Chondrocyte (in vitro differentiated cells): Measurements from ENCODE around the gene FN3KRP. TPM values are rescaled to one million over a fixed set of nuclear protein-coding genes. Genes with fewer than 3 reads are reported as not detected.

Experiments
- DNase-seq: peaks from one replicate; pipeline ENCODE4 v3.0.0; 2021; ENCODE audit warnings: mixed read lengths, low spot score
- H3K27ac Mint-ChIP-seq: one replicate; pipeline ENCODE4 v1.8.0; 2021; ENCODE audit warnings: mild to moderate bottlenecking, moderate library complexity, mixed read lengths; ENCODE audit not compliant: unreplicated experiment
- H3K27me3 Mint-ChIP-seq: 2 replicates; pipeline ENCODE4 v1.8.0; 2021; ENCODE audit warnings: low read depth, mixed read lengths
- H3K36me3 Mint-ChIP-seq: 2 replicates; pipeline ENCODE4 v1.8.0; 2021; ENCODE audit warnings: low read depth, mixed read lengths
- H3K4me1 Mint-ChIP-seq: 2 replicates; pipeline ENCODE4 v1.8.0; 2021; ENCODE audit warnings: low read depth, mild to moderate bottlenecking, mixed read lengths
- H3K4me3 Mint-ChIP-seq: one replicate; pipeline ENCODE4 v1.8.0; 2021; ENCODE audit warnings: mild to moderate bottlenecking, moderate library complexity, mixed read lengths; ENCODE audit not compliant: unreplicated experiment
- H3K9me3 Mint-ChIP-seq: 2 replicates; pipeline ENCODE4 v1.8.0; 2021; ENCODE audit warnings: low read depth, mixed read lengths
- CTCF ChIP-seq: fragments of 200-600 bp; sonication (generic); IDR thresholded peaks from 2 replicates; pipeline ENCODE4 v1.5.0; 2021; ENCODE audit warnings: antibody characterized with exemption, mild to moderate bottlenecking, moderate library complexity
- total RNA-seq: library from RNA; stranded (reverse); gene quantifications from 3 replicates; pipeline ENCODE4 v1.2.1, GENCODE V29; 2021

FN3KRP gene
- total RNA-seq, 1 donor from 2014 or later: 23.3 TPM

- Mint-ChIP-seq H3K4me1 (peaks cover 30% of the 10 kb centered on the region), H3K27me3 (no peaks in the 10 kb centered on the region), H3K9me3 (no peaks in the 10 kb centered on the region), H3K27ac (peak overlapping the region; percentile 89), H3K36me3 (peaks cover 2% of the 10 kb centered on the region), H3K4me3 (peak overlapping the region; percentile 85)
- no peak for TF ChIP-seq CTCF
- DNase-seq: no peak
These were observed 36.1 kb downstream of the FN3KRP start for GRCh38 chr17:82752371-82753200.

GRCh38 chr17:82753201-82753464 lies 36.6 kb downstream of the FN3KRP start:
- peaks cover 2% of the 10 kb centered on the region for H3K36me3 Mint-ChIP-seq
- H3K4me1 Mint-ChIP-seq: peaks cover 30% of the 10 kb centered on the region
- no peak for TF ChIP-seq CTCF
- peak overlapping the region; percentile 66 for H3K27ac Mint-ChIP-seq
- H3K4me3 Mint-ChIP-seq: peak overlapping the region; percentile 85
- DNase-seq: no peak
- no peaks in the 10 kb centered on the region for H3K27me3 Mint-ChIP-seq
- H3K9me3 Mint-ChIP-seq: no peaks in the 10 kb centered on the region

- no peak for TF ChIP-seq CTCF
- Mint-ChIP-seq H3K27ac (peak overlapping the region; percentile 27), H3K27me3 (no peaks in the 10 kb centered on the region), H3K4me3 (no peak overlapping the region), H3K4me1 (peaks cover 30% of the 10 kb centered on the region), H3K36me3 (peaks cover 2% of the 10 kb centered on the region), H3K9me3 (no peaks in the 10 kb centered on the region)
- DNase-seq: peak; percentile 26
These were observed 38.0 kb downstream of the FN3KRP start for GRCh38 chr17:82754297-82755208.

- peaks cover 4% of the 10 kb centered on the region for H3K36me3 Mint-ChIP-seq
- peaks cover 30% of the 10 kb centered on the region for H3K4me1 Mint-ChIP-seq
- H3K9me3 Mint-ChIP-seq: no peaks in the 10 kb centered on the region
- H3K27me3 Mint-ChIP-seq: no peaks in the 10 kb centered on the region
- TF ChIP-seq CTCF: no peak
- H3K4me3 Mint-ChIP-seq: no peak overlapping the region
- H3K27ac Mint-ChIP-seq: no peak overlapping the region
- peak; percentile 24 for DNase-seq
These were observed 39.7 kb downstream of the FN3KRP start for GRCh38 chr17:82756166-82756565.

- Mint-ChIP-seq H3K36me3 (peaks cover 28% of the 10 kb centered on the region), H3K27me3 (no peaks in the 10 kb centered on the region), H3K4me1 (no peaks in the 10 kb centered on the region), H3K4me3 (no peak overlapping the region), H3K9me3 (no peaks in the 10 kb centered on the region), H3K27ac (no peak overlapping the region)
- TF ChIP-seq CTCF: no peak
- DNase-seq: peak; percentile 40
These were observed 48.9 kb downstream of the FN3KRP start for GRCh38 chr17:82765371-82765770.
